Measurements from ENCODE around the gene RNF5. TPM values are rescaled to one million over a fixed set of nuclear protein-coding genes. Genes with fewer than 3 reads are reported as not detected.

RNF5 gene
- total RNA-seq, 1 experiment from 2014 or later = 45.9 TPM

- peak; percentile 7 for TF ChIP-seq TCF7L2 (IDR thresholded peaks at IDR 0.05; ENCODE audit: borderline replicate concordance, extremely low read depth, insufficient read depth, insufficient read length)
Measured at GRCh38 chr6:32190054-32190851, 12.0 kb downstream of the RNF5 start, which contains the start of gene PBX2 (continued).

GRCh38 chr6:32190911-32191677 lies 12.9 kb downstream of the RNF5 start:
- DNase-seq (ENCODE audit: low read depth, low spot score) (no peak), ATAC-seq (no peak)
- no peak overlapping the region for H3K9ac ChIP-seq (ENCODE audit: low read length)
- H3K27ac ChIP-seq (ENCODE audit: low read depth, low read length) = peak overlapping the region; percentile 81; the same call in 1 of the 2 replicates
- H3K36me3 ChIP-seq (ENCODE audit: control insufficient read depth in 1 of 2, insufficient read depth in 2 of 2, low read length in 2 of 2) = peaks cover 0 to 3% of the 10 kb centered on the region in 2 experiments; a peak in 2 of 4 replicates
- ChIA-PET CTCF (interaction anchor here (1.3 to 1.5 kb wide), 2 partner anchors 14 to 72 kb away, joined by 4 to 10 read pairs; no protein-coding TSS in a partner anchor), RAD21 (ENCODE audit: low non-redundant PET in 1 of 2, low total read pairs in 2 of 2, uncharacterized antibody in 2 of 2, unreplicated experiment in 2 of 2) (no interaction called here), POLR2A (interaction anchor here (0.9 to 1.7 kb wide), 3 partner anchors 9 to 64 kb away, joined by 3 to 4 read pairs (median 4); partner anchors contain the start of gene ATF6B)
- H3K4me3 ChIP-seq (replicated peaks in 1 of 2; ENCODE audit: low read depth in 1 of 2, low read length in 2 of 2) = peak overlapping the region; percentile 80 to 84
- H3K9me2 ChIP-seq (ENCODE audit: insufficient read depth) = no peaks in the 10 kb centered on the region
- peaks cover 22 to 60% of the 10 kb centered on the region in 2 experiments for H3K4me1 ChIP-seq (ENCODE audit: control insufficient read depth in 1 of 2, insufficient read depth in 2 of 2, low read length in 2 of 2)
- TF ChIP-seq FOSL1 (IDR thresholded peaks at IDR 0.05; ENCODE audit: low read depth) (no peak), POLR2A (IDR thresholded peaks at IDR 0.05; ENCODE audit: borderline replicate concordance, extremely low read depth, insufficient read depth, insufficient read length) (no peak), EGR1 (IDR thresholded peaks at IDR 0.05; ENCODE audit: low read depth) (no peak)
- no peak overlapping the region for H2AFZ ChIP-seq (ENCODE audit: low read depth, low read length, poor library complexity, severe bottlenecking)
- intact Hi-C loops (cut with micrococcal nuclease) = no loop called here
- H3K9me3 ChIP-seq (ENCODE audit: control insufficient read depth in 1 of 2, insufficient read depth in 1 of 2, low read depth in 1 of 2, low read length in 2 of 2) = no peaks in the 10 kb centered on the region
- no peaks in the 10 kb centered on the region for H4K20me1 ChIP-seq (ENCODE audit: insufficient read depth)
- H3K79me2 ChIP-seq (ENCODE audit: insufficient read depth, low read length) = peaks cover 13% of the 10 kb centered on the region
- no peaks in the 10 kb centered on the region for H3K27me3 ChIP-seq (ENCODE audit: insufficient read depth, low read length)
- no TSS peak for BruUV-seq (replicated peaks)
- H3K4me2 ChIP-seq (ENCODE audit: low read length) = peak overlapping the region; percentile 81
